Activated CD8-positive, alpha-beta memory T cell treated with anti-CD3 and anti-CD28 coated beads, Interleukin-2, amount 50 U/mL, for 1 hour (primary cell): Measurements from ENCODE around the gene FCRL4.
"Not testable (repeated sequence)": the region's sequence is repeated elsewhere in the genome, so short reads cannot be mapped to it uniquely, and the experiment has no call there.

Experiments used
- DNase-seq: peaks from one replicate; pipeline ENCODE4 v3.0.0-alpha.2; 2020; ENCODE audit errors: extremely low read depth

FCRL4 gene

GRCh38 chr1:157551694-157552693, 45.9 kb downstream of the FCRL4 start, which contains the start of gene FCRL5:
TSS of gene FCRL5 (minus strand) at chr1:157552515. CDS start at chr1:157552362, 153 bp downstream.
- DNase-seq: no peak

- DNase-seq: not testable (repeated sequence)
Measured at GRCh38 chr1:157548081-157548480, 49.8 kb downstream of the FCRL4 start.

- DNase-seq: no peak
Measured at GRCh38 chr1:157542676-157543075, 55.2 kb downstream of the FCRL4 start.

- no peak for DNase-seq
Measured at GRCh38 chr1:157540852-157541251, 57.0 kb downstream of the FCRL4 start.

GRCh38 chr1:157540160-157540748, 57.6 kb downstream of the FCRL4 start:
- no peak for DNase-seq

- DNase-seq: no peak
Measured at GRCh38 chr1:157539568-157539967, 58.3 kb downstream of the FCRL4 start.

- DNase-seq: no peak
Measured at GRCh38 chr1:157532569-157532968, 65.3 kb downstream of the FCRL4 start.

- DNase-seq: no peak
Measured at GRCh38 chr1:157523774-157524493, 74.0 kb downstream of the FCRL4 start.
